ENCODE data around the gene RANBP10. TPM values are rescaled to one million over a fixed set of nuclear protein-coding genes. Genes with fewer than 3 reads are reported as not detected.

RANBP10 gene
- 10 to 100 TPM; 22.3 to 26.6 (median 24.7) TPM for total RNA-seq
- 10 to 100 TPM in 1 of 2 donors, 1 to 10 TPM in 1; 9.3 to 13.5 TPM for polyA plus RNA-seq
- total RNA-seq, result 33.8 reads per million, percentile 62 among the genes with 10 or more reads in this experiment

DNA sequence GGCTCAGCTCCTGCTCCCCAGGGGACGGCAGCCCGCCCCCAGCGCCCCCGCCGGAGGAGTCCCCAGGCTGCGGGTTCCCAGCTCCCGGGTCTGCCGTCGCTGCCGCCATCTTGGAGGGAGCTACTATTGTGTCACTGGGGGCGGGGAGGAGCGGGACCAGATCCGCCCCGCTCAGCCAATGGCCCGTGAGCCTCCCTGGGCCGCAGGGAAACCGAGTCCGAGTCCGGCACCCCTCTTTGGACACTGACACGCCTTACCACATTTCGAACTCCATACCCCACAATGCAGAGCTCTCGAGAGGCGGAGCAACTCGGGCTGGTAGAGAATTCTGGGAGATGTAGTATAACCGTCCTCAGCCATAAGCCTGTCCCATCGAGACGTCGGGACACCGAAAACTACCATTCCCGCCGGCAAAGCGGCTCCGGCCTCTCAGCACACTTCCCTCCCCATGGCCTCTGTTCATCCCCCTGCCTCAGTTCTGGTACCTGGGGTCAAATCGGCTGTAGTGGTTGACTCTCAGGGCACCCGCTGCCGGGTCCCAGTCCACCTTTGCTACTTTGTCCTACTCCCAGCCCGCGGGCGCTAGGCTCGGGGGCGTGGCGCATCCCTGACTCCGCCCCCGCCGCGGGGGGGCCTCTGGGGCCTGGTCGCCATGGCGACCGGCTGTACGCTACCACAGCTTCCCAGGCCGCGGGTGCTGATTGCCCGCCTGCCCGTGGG is at the start of gene RANBP10, which contains the start of gene TSNAXIP1:
Gene RANBP10, minus strand, starts transcription at position 133 of the 720 bp plus-strand sequence. Its CDS starts 24 bp downstream, at position 109.
Gene TSNAXIP1, plus strand, starts transcription at position 462 of the 720 bp plus-strand sequence. CDS start 261 bp downstream, outside the sequence.
- peak; percentile 96 for ATAC-seq
- Histone ChIP-seq H3K36me3 (ENCODE audit: control insufficient read depth in 2 of 3, insufficient read depth in 3 of 3, low read length in 3 of 3) (peaks cover 0 to 4% (median 0%) of the 10 kb centered on the region in 3 experiments), H3K27me3 (ENCODE audit: control insufficient read depth in 2 of 2, insufficient read depth in 2 of 2, low read length in 2 of 2) (no peaks in the 10 kb centered on the region), H3K27ac (ENCODE audit: low read depth, low read length) (peak within 1 kb of the TSS; percentile 89), H3K4me1 (ENCODE audit: control insufficient read depth in 2 of 2, insufficient read depth in 2 of 2, low read length in 2 of 2) (peaks cover 29 to 43% of the 10 kb centered on the region in 2 donors), H3K9me3 (ENCODE audit: control insufficient read depth in 2 of 3, low read length in 3 of 3) (no peaks in the 10 kb centered on the region), H3K4me3 (ENCODE audit: low read length) (peak within 1 kb of the TSS; percentile 88)
- peak; percentile 91 to 99 (median 97) for DNase-seq
- H3K4me1 Mint-ChIP-seq, result peaks cover 13 to 49% (median 42%) of the 10 kb centered on the region in 7 donors
- POLR2A ChIA-PET, result interaction anchor here (0.5 to 1.9 kb wide), 23 partner anchors 9 to 504 kb away, joined by 3 to 15 read pairs (median 5); partner anchors contain the start of genes DPEP2, GFOD2, NUTF2 and PRMT7
- CTCF ChIA-PET, result interaction anchor here (1.3 to 1.9 kb wide), 4 partner anchors 9 to 259 kb away, joined by 3 to 13 read pairs (median 5); no protein-coding TSS in a partner anchor
- peak within 1 kb of the TSS; percentile 74 to 97 (median 95) for H3K27ac Mint-ChIP-seq
- intact Hi-C loops (cut with micrococcal nuclease), result loop anchor here (1.0 to 10.0 kb wide), 24 partner anchors 10 to 1581 kb away; partner anchors contain the start of genes ACD (in 2 of the 2), ATP6V0D1 (in 2 of the 2), CTCF (in 2 of the 2) and GFOD2 (in 2 of the 2)
- H3K36me3 Mint-ChIP-seq, result peaks cover 0 to 32% (median 6%) of the 10 kb centered on the region in 5 donors
- no peaks in the 10 kb centered on the region for H3K9me3 Mint-ChIP-seq
- peaks cover 0 to under 1% (median 0%) of the 10 kb centered on the region in 5 donors for H3K27me3 Mint-ChIP-seq
- H3K4me3 Mint-ChIP-seq, result peak within 1 kb of the TSS; percentile 75 to 97 (median 94)

DNA sequence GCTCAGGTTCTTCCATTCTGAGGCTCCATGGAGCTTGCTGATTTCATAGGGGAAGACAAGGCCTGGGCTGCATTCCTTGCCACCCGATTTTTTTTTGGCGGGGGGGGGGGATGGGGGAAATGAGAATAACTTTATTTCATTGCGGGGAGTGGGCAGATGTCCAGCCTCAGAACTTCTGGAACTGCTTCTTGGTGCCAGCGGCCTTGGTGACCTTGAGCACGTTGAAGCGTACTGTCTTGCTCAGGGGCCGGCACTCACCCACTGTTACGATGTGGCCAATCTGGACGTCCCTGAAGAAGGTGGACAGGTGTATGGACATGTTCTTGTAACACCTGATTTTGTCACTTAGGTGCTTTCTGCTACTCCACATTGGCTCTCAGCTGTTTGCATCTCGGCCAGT is 49.4 kb upstream of the RANBP10 start:
- intact Hi-C loops (cut with micrococcal nuclease), result no loop called here
- Mint-ChIP-seq H3K9me3 (no peaks in the 10 kb centered on the region), H3K4me3 (no peak overlapping the region), H3K27ac (peak overlapping the region in 2 of 9 donors; percentile 31 to 67), H3K4me1 (peaks cover 18 to 35% (median 30%) of the 10 kb centered on the region in 7 donors), H3K36me3 (peaks cover 0 to 5% (median 0%) of the 10 kb centered on the region in 5 donors), H3K27me3 (no peaks in the 10 kb centered on the region)
- Histone ChIP-seq H3K36me3 (ENCODE audit: control insufficient read depth in 2 of 3, insufficient read depth in 3 of 3, low read length in 3 of 3) (peaks cover 0 to 13% (median 0%) of the 10 kb centered on the region in 3 experiments), H3K4me1 (ENCODE audit: control insufficient read depth in 2 of 2, insufficient read depth in 2 of 2, low read length in 2 of 2) (peaks cover 0 to 7% of the 10 kb centered on the region in 2 donors), H3K27ac (ENCODE audit: low read depth, low read length) (no peak overlapping the region), H3K27me3 (ENCODE audit: control insufficient read depth in 2 of 2, insufficient read depth in 2 of 2, low read length in 2 of 2) (no peaks in the 10 kb centered on the region), H3K4me3 (ENCODE audit: low read length) (no peak overlapping the region), H3K9me3 (ENCODE audit: control insufficient read depth in 2 of 3, low read length in 3 of 3) (no peaks in the 10 kb centered on the region)
- ATAC-seq (no peak), DNase-seq (no peak)
- ChIA-PET CTCF (interaction anchor here (1.1 kb wide), 1 partner anchor 335 kb away, joined by 3 read pairs; no protein-coding TSS in a partner anchor), POLR2A (interaction anchor here (1.2 to 1.6 kb wide), 2 partner anchors 10 to 22 kb away, joined by 3 to 6 read pairs; no protein-coding TSS in a partner anchor)

DNA sequence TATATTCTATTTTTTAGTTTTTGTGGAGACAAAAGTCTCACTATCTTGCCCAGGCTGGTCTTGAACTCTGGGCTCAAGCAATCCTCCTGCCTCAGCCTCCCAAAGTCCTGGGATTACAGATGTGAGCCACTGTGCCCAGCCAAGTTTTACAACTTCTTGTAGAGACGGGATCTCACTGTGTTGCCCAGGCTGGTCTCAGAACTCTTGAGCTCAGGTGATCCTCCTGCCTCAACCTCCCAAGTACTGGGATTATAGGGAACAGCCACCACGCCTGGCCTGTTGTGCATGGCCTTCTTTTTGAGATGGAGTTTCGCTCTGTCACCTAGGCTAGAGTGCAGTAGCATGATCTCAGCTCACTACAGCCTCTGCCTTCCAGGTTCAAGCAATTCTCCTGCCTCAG is 47.3 kb upstream of the RANBP10 start:
- Mint-ChIP-seq H3K36me3 (peaks cover 0 to 6% (median 0%) of the 10 kb centered on the region in 5 donors), H3K9me3 (no peaks in the 10 kb centered on the region), H3K27ac (no peak overlapping the region), H3K4me1 (peaks cover 22 to 50% (median 31%) of the 10 kb centered on the region in 7 donors), H3K27me3 (no peaks in the 10 kb centered on the region), H3K4me3 (no peak overlapping the region)
- no peaks in the 10 kb centered on the region for H3K27me3 ChIP-seq (ENCODE audit: control insufficient read depth in 2 of 2, insufficient read depth in 2 of 2, low read length in 2 of 2)
- H3K27ac ChIP-seq (ENCODE audit: low read depth, low read length), result no peak overlapping the region
- no peaks in the 10 kb centered on the region for H3K9me3 ChIP-seq (ENCODE audit: control insufficient read depth in 2 of 3, low read length in 3 of 3)
- intact Hi-C loops (cut with micrococcal nuclease), result no loop called here
- DNase-seq (no peak), ATAC-seq (no peak)
- H3K36me3 ChIP-seq (ENCODE audit: control insufficient read depth in 2 of 3, insufficient read depth in 3 of 3, low read length in 3 of 3), result peaks cover 0 to 7% (median 0%) of the 10 kb centered on the region in 3 experiments
- ChIA-PET POLR2A (interaction anchor here (0.6 kb wide), 1 partner anchor 297 kb away, joined by 5 read pairs; no protein-coding TSS in a partner anchor), CTCF (interaction anchor here (0.6 kb wide), 1 partner anchor 31 kb away, joined by 3 read pairs; the partner anchor contains the start of gene NRN1L)
- no peak overlapping the region for H3K4me3 ChIP-seq (ENCODE audit: low read length)
- peaks cover 3 to 7% of the 10 kb centered on the region in 2 donors for H3K4me1 ChIP-seq (ENCODE audit: control insufficient read depth in 2 of 2, insufficient read depth in 2 of 2, low read length in 2 of 2)

GRCh38 chr16:67848118-67848517 is 41.8 kb upstream of the RANBP10 start:
- Histone ChIP-seq H3K4me3 (ENCODE audit: low read length) (no peak overlapping the region), H3K9me3 (ENCODE audit: control insufficient read depth in 2 of 3, low read length in 3 of 3) (no peaks in the 10 kb centered on the region), H3K27ac (ENCODE audit: low read depth, low read length) (peak overlapping the region; percentile 99), H3K27me3 (ENCODE audit: control insufficient read depth in 2 of 2, insufficient read depth in 2 of 2, low read length in 2 of 2) (no peaks in the 10 kb centered on the region), H3K36me3 (ENCODE audit: control insufficient read depth in 2 of 3, insufficient read depth in 3 of 3, low read length in 3 of 3) (peaks cover 0 to 4% (median 0%) of the 10 kb centered on the region in 3 experiments), H3K4me1 (ENCODE audit: control insufficient read depth in 2 of 2, insufficient read depth in 2 of 2, low read length in 2 of 2) (peaks cover 41 to 44% of the 10 kb centered on the region in 2 donors)
- ATAC-seq, result no peak
- no peaks in the 10 kb centered on the region for H3K27me3 Mint-ChIP-seq
- no peak for DNase-seq
- peak overlapping the region in 7 of 9 donors; percentile 52 to 87 (median 84) for H3K27ac Mint-ChIP-seq
- ChIA-PET CTCF (interaction anchor here (1.1 kb wide), 1 partner anchor 33 kb away, joined by 3 read pairs; no protein-coding TSS in a partner anchor), POLR2A (interaction anchor here (0.7 to 4.1 kb wide), 7 partner anchors 9 to 298 kb away, joined by 3 to 23 read pairs (median 3); partner anchors contain the start of gene EDC4)
- H3K4me3 Mint-ChIP-seq, result peak overlapping the region; percentile 87 to 97 (median 92)
- intact Hi-C loops (cut with micrococcal nuclease), result loop anchor here in 1 of 2 donors (10.0 kb wide), 2 partner anchors 323 to 603 kb away; partner anchors contain the start of genes FHOD1, RIPOR1 and SLC9A5
- H3K36me3 Mint-ChIP-seq, result peaks cover 0 to 18% (median 0%) of the 10 kb centered on the region in 5 donors
- peaks cover 19 to 63% (median 40%) of the 10 kb centered on the region in 7 donors for H3K4me1 Mint-ChIP-seq
- H3K9me3 Mint-ChIP-seq, result no peaks in the 10 kb centered on the region

DNA sequence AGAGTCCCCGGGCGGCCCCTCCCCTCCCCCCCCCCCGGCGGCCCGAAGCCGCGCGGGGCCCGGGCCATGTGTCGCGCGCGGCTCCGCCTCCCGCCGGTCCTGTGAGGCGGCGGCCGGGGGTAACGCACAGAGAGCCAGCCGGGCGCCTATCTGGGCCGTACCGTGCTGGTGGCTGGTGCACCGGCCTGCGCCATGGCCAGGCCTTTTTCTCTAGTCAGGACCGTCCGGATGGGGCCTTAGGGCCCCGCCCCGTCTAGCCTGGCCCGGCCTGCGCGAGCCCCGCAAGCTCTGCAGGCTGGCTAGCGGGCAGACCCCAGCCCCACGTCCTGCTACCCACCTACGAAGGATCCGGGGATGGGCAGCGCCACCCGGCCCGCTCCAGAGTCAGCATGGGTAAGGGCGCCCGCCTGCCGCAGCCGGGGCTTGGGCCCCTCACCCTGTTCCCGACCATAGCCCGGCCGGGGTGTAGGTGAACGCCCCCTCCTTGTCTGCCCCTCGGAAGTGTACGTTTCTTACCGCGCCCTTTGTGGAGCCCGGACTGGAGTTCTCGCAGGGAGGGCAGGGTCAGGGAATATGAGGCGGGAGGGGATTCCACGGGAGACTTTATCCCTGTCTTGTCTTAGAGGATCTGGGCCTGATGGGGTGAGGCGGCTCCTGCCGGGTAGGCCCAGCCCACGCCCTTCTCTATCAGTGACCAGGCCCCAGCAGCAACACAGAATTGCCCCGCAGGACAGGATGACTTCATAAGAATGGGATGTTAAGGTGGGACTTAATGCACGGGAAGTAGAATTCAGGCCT is 40.9 kb upstream of the RANBP10 start, which contains the start of gene CENPT:
Gene CENPT, minus strand, starts transcription at position 630 of the 798 bp plus-strand sequence. CDS start 13,834 bp downstream, outside the sequence.
- Mint-ChIP-seq H3K27ac (peak within 1 kb of the TSS; percentile 84 to 98 (median 92)), H3K4me1 (peaks cover 19 to 65% (median 41%) of the 10 kb centered on the region in 7 donors), H3K9me3 (no peaks in the 10 kb centered on the region), H3K27me3 (no peaks in the 10 kb centered on the region), H3K4me3 (peak within 1 kb of the TSS; percentile 87 to 97 (median 92)), H3K36me3 (peaks cover 0 to 19% (median 0%) of the 10 kb centered on the region in 5 donors)
- peaks cover 41 to 44% of the 10 kb centered on the region in 2 donors for H3K4me1 ChIP-seq (ENCODE audit: control insufficient read depth in 2 of 2, insufficient read depth in 2 of 2, low read length in 2 of 2)
- no peaks in the 10 kb centered on the region for H3K9me3 ChIP-seq (ENCODE audit: control insufficient read depth in 2 of 3, low read length in 3 of 3)
- ChIA-PET CTCF (no interaction called here), POLR2A (interaction anchor here (0.6 to 4.1 kb wide), 8 partner anchors 14 to 187 kb away, joined by 3 to 23 read pairs (median 6); partner anchors contain the start of genes ACD, EDC4, PARD6A and RANBP10)
- intact Hi-C loops (cut with micrococcal nuclease), result loop anchor here in 1 of 2 donors (2.0 to 10.0 kb wide), 3 partner anchors 18 to 602 kb away; partner anchors contain the start of genes FHOD1, RIPOR1 and SLC9A5
- peak within 1 kb of the TSS; percentile 88 for H3K4me3 ChIP-seq (ENCODE audit: low read length)
- peaks cover 0 to 4% (median 0%) of the 10 kb centered on the region in 3 experiments for H3K36me3 ChIP-seq (ENCODE audit: control insufficient read depth in 2 of 3, insufficient read depth in 3 of 3, low read length in 3 of 3)
- H3K27me3 ChIP-seq (ENCODE audit: control insufficient read depth in 2 of 2, insufficient read depth in 2 of 2, low read length in 2 of 2), result no peaks in the 10 kb centered on the region
- ATAC-seq (peak; percentile 62), DNase-seq (no peak)
- peak within 1 kb of the TSS; percentile 99 for H3K27ac ChIP-seq (ENCODE audit: low read depth, low read length)

Measured in naive thymus-derived CD4-positive, alpha-beta T cell (primary cell).